Stomach smooth muscle (tissue), 2 donors: ENCODE data around the gene RANBP1.

Source experiments
- H3K27ac ChIP-seq: one replicate; pipeline ENCODE4 v1.7.0; 2013; ENCODE audit warnings: mild to moderate bottlenecking, low read length, inconsistent platforms
- H3K27me3 ChIP-seq, 2 donors: one replicate each; pipeline ENCODE4 v1.7.0; 2013; ENCODE audit warnings: low read length in 2 of 2; ENCODE audit not compliant: insufficient read depth in 2 of 2, control insufficient read depth in 1 of 2
- H3K36me3 ChIP-seq, 2 donors: one replicate each; pipeline ENCODE4 v1.7.0; 2013; ENCODE audit warnings: low read length in 2 of 2; ENCODE audit not compliant: control insufficient read depth in 2 of 2, insufficient read depth in 2 of 2
- H3K4me1 ChIP-seq: one replicate; pipeline ENCODE4 v1.7.0; 2013; ENCODE audit warnings: low read length; ENCODE audit not compliant: control insufficient read depth, insufficient read depth
- H3K4me3 ChIP-seq, 2 donors: one replicate each; pipeline ENCODE4 v1.7.0; 2013; ENCODE audit warnings: low read length in 2 of 2
- H3K9ac ChIP-seq, 2 donors: one replicate each; pipeline ENCODE4 v1.7.0; 2013; ENCODE audit warnings: low read length in 2 of 2, mild to moderate bottlenecking in 1 of 2
- H3K9me3 ChIP-seq, 2 donors: one replicate each; pipeline ENCODE4 v1.7.0; 2013; ENCODE audit warnings: low read length in 2 of 2; ENCODE audit not compliant: control insufficient read depth in 2 of 2
- donor health status: healthy.
- donor health status: Pancreatic carcinoma.

Gene RANBP1

DNA sequence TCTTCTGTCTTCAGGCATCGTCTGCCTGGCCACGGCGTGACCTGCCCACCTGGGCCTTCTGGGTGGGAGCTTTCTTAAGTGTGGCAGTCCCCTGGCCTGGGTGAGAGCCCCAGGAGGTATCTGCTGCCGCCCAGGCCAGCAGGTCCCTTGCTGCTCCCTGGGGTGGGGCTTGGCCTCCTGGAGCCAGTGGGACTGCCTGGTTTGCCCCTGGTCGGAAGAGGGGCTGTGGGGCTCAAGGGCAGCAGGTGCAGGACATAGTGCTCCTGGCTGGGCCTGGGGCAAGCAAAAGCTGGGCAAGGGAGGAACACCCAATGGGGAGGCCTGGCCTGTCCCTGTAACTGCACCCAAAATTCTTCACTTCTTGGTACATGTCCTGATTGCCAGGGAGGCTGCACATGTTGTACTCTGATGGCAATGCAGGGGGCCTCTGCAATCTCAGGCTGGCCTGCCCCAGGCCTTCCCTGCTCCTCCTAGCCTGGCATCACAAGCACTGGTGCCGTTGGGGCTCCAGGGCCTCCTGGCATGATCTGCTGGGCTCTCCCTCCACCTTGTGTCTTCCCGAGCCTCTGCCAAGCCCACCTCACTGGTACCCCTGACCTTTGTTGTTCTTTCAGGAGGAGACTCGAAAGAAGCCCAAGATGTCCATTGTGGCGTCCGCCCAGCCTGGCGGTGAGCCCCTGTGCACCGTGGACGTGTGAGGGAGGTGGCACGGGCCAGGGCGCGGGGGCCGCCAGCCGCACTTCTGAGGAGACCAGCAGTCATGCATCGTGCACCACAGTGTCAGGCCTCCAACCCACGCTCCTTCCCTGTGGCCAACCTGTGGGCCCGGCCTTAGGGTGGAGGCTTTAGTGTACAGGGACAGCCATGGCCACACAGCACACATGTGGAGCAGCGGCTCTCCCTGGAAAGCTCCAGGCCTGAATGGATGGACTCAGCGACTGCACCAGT, 6.2 kb upstream of the RANBP1 start:
- H3K4me1 ChIP-seq, result peaks cover 3% of the 10 kb centered on the region
- no peaks in the 10 kb centered on the region for H3K27me3 ChIP-seq
- H3K9me3 ChIP-seq, result no peaks in the 10 kb centered on the region
- no peak overlapping the region for H3K4me3 ChIP-seq
- peaks cover 62 to 66% of the 10 kb centered on the region in 2 donors for H3K36me3 ChIP-seq
- no peak overlapping the region for H3K9ac ChIP-seq
- no peak overlapping the region for H3K27ac ChIP-seq

- Histone ChIP-seq H3K27ac (no peak overlapping the region), H3K9me3 (no peaks in the 10 kb centered on the region), H3K9ac (no peak overlapping the region), H3K27me3 (no peaks in the 10 kb centered on the region), H3K36me3 (peaks cover 59 to 64% of the 10 kb centered on the region in 2 donors), H3K4me1 (peaks cover 8% of the 10 kb centered on the region), H3K4me3 (no peak overlapping the region)
Measured at GRCh38 chr22:20110359-20110985, 5.4 kb upstream of the RANBP1 start.

GRCh38 chr22:20111045-20111688, 4.7 kb upstream of the RANBP1 start:
- peaks cover 15% of the 10 kb centered on the region for H3K4me1 ChIP-seq
- H3K27me3 ChIP-seq, result no peaks in the 10 kb centered on the region
- H3K27ac ChIP-seq, result no peak overlapping the region
- H3K9ac ChIP-seq, result no peak overlapping the region
- peaks cover 53 to 59% of the 10 kb centered on the region in 2 donors for H3K36me3 ChIP-seq
- no peaks in the 10 kb centered on the region for H3K9me3 ChIP-seq
- no peak overlapping the region for H3K4me3 ChIP-seq

- H3K36me3 ChIP-seq, result peaks cover 46 to 51% of the 10 kb centered on the region in 2 donors
- peaks cover 18% of the 10 kb centered on the region for H3K4me1 ChIP-seq
- H3K4me3 ChIP-seq, result no peak overlapping the region
- H3K9ac ChIP-seq, result no peak overlapping the region
- no peaks in the 10 kb centered on the region for H3K9me3 ChIP-seq
- H3K27me3 ChIP-seq, result no peaks in the 10 kb centered on the region
- no peak overlapping the region for H3K27ac ChIP-seq
Measured at GRCh38 chr22:20111689-20112622, 3.9 kb upstream of the RANBP1 start.

GRCh38 chr22:20112623-20113511, 3.0 kb upstream of the RANBP1 start:
- Histone ChIP-seq H3K9me3 (no peaks in the 10 kb centered on the region), H3K4me3 (no peak overlapping the region), H3K27ac (peak overlapping the region; percentile 1), H3K9ac (no peak overlapping the region), H3K27me3 (no peaks in the 10 kb centered on the region), H3K4me1 (peaks cover 21% of the 10 kb centered on the region), H3K36me3 (peaks cover 37 to 42% of the 10 kb centered on the region in 2 donors)

GRCh38 chr22:20113551-20114310, 2.2 kb upstream of the RANBP1 start:
- peaks cover 26% of the 10 kb centered on the region for H3K4me1 ChIP-seq
- peaks cover 34 to 35% of the 10 kb centered on the region in 2 donors for H3K36me3 ChIP-seq
- H3K27ac ChIP-seq, result no peak overlapping the region
- H3K9me3 ChIP-seq, result no peaks in the 10 kb centered on the region
- no peak overlapping the region for H3K9ac ChIP-seq
- H3K27me3 ChIP-seq, result no peaks in the 10 kb centered on the region
- no peak overlapping the region for H3K4me3 ChIP-seq

GRCh38 chr22:20114506-20115475, 1.1 kb upstream of the RANBP1 start:
- no peak overlapping the region for H3K27ac ChIP-seq
- H3K9ac ChIP-seq, result no peak overlapping the region
- no peaks in the 10 kb centered on the region for H3K9me3 ChIP-seq
- no peak overlapping the region for H3K4me3 ChIP-seq
- H3K27me3 ChIP-seq, result no peaks in the 10 kb centered on the region
- peaks cover 32 to 33% of the 10 kb centered on the region in 2 donors for H3K36me3 ChIP-seq
- H3K4me1 ChIP-seq, result peaks cover 30% of the 10 kb centered on the region

- no peaks in the 10 kb centered on the region for H3K27me3 ChIP-seq
- peak overlapping the region; percentile 80 for H3K27ac ChIP-seq
- H3K9me3 ChIP-seq, result no peaks in the 10 kb centered on the region
- H3K4me1 ChIP-seq, result peaks cover 35% of the 10 kb centered on the region
- peak overlapping the region; percentile 71 to 90 for H3K4me3 ChIP-seq
- peak overlapping the region; percentile 78 to 93 for H3K9ac ChIP-seq
- H3K36me3 ChIP-seq, result peaks cover 29 to 32% of the 10 kb centered on the region in 2 donors
Measured at GRCh38 chr22:20116376-20116950, 559 bp downstream of the RANBP1 start.
